ENCODE data around the gene DMD.

- TF ChIP-seq POLR2AphosphoS5 (IDR thresholded peaks at IDR 0.05; ENCODE audit: low read depth, low read length) (no peak), REST (IDR thresholded peaks at IDR 0.05; ENCODE audit: insufficient read depth in 1 of 2, low read depth in 2 of 2, low read length in 2 of 2) (no peak), TAF1 (IDR thresholded peaks at IDR 0.05; ENCODE audit: borderline replicate concordance, insufficient read depth, low read length) (no peak), FOXP2 (optimal IDR thresholded peaks at IDR 0.05; ENCODE audit: borderline replicate concordance, extremely low read depth, extremely low read length, insufficient read depth) (no peak), SIN3A (IDR thresholded peaks at IDR 0.05; ENCODE audit: borderline replicate concordance, insufficient read depth, low read length) (no peak)
Measured at GRCh38 chrX:31350808-31351074, 1860.6 kb downstream of the DMD start.
